HG03108 (cell line): ENCODE results near the gene VEGFB.
"Not testable (repeated sequence)": the region's sequence is repeated elsewhere in the genome, so short reads cannot be mapped to it uniquely, and the experiment has no call there.

Source experiments
- ATAC-seq: cut with Tn5 transposase; IDR thresholded peaks from one replicate; pipeline ENCODE4 v1.9.1; 2021; ENCODE audit warnings: moderate library complexity; ENCODE audit not compliant: unreplicated experiment

Gene VEGFB

DNA sequence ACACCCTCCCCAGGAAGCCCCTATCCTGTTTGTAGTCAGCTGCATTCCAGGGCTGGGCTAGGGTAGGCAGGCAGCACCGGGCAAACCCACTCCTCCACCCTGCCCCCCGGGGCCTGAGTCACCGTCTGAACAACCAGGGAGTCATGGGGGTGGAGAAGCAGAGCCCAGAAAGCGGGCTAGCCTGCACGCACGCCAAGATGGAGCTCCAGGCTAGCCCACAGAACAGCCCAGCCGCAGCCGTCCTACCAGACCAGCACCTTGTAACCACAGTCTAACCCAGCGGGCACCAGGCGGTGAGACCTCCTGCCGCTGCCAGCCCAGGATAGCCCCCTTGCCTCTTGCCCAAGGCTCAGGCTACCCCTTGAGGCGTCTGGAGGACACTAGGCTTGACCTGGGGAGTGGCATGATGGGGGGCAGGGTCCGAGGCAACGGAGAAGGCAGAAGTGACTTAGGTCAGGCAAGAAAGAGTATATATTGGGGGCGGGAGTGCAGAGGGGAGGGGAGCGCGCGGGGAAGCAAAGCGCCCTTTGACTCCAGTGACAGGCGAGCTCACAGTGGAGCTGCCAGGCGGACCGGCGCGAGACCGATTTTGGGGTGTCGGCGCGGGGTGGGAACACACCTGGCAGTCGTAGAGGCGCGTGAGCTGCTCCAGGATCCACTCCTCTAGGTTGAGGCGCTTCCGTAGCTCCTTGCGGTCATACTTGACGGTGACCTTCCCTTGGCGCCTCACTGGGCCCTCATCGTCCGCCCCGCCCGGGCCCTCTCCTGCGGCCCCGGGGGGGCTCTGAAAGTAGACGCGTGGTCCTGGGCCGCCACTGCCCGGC, 11.6 kb downstream of the VEGFB start:
- ATAC-seq: no peak

DNA sequence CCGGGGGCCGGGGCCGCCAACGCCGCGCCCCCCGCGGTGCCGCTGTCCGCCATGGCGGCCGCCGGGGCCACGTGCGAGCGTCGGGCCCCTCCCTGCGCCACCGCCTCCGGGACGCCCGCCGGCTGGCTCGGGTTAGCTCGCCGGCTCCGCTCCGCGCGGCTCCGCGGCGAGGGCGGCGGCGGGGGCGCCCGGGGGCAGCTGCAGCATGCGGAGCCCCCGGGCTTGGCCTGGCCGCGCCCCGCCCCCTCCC, 12.2 kb downstream of the VEGFB start:
- ATAC-seq: not testable (repeated sequence)

DNA sequence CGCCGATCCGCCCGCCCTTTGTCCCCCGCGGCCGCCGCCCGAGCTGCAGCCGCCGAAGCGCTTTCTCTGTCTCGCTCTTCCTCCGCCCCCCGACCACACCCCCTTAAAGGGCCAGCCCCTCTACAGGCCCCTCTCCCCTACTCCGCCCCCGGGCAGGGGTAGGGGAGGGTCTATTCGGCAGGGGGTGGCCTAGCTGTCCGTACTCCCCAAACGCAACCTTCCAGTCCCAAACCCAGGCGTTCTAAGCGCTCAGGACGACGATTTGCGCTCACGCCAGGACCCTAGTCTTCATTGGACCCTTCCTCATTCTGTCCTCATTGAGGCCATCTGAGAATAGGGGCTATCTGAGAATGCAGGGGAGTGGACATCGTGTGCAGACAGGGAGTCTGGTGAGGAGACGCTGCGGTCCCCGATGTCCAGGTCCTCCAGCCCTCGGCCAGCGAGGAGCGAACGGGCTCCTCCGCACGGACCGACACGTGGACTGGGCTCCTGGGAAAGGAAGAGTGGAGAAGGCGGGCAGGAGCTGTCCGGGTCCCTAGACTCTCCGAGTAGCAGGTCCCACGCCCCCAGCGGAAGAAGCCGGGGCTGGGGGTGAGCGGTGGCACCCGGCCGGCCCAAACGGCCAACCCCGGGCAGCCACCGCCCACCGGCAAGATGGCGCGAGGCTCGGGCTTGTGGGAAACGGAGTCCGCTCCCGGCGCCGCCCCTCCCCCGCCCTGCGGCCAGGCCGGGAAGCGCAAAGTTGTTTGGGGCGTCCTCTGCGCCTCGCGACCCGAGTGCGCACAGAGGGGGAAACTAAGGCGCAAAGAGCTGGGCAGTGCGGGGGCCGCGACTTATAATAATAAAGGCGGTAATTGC, 12.7 kb downstream of the VEGFB start, which contains the start of gene PPP1R14B:
PPP1R14B (minus strand) TSS at position 73 of the 858 bp plus-strand sequence. CDS start 270 bp downstream, outside the sequence.
- no peak for ATAC-seq

DNA sequence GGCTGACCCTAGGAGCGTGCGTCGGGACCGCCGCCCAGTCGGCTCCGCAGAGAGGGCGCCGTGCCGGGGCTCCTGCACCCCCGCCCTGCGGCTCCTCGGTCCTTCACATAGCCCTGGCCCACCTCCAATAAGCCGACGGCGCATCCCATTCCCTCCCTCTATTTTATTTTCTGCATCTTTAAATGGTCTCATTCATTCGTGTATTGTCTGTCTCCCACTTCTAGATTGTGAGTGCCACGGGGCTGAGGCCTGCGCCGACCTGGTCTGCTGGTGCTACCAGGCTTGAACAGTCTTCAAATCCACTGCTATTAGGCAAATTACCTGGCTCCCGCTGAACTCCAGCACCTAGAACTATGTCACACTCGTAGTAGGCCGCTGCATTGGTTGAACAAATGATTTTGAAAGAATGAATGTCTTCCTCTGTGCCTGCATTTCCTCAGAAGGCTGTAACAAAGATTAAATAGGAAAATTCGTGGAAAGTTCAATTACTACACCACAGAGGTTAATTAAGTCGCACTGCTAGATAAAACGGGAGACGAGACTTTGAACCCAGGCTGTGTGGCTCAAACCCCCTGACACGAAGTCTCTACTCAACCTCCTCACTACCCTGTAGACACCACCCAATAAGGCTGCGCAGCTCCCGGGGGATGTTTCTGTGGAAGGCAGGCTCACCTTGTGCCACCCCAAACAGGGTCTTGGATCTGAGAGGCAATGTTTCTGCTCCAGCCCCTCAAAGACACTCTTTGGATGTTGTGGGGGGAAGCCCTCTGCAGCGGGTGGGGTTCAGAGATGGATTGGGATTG, 13.5 kb downstream of the VEGFB start:
- no peak for ATAC-seq

DNA sequence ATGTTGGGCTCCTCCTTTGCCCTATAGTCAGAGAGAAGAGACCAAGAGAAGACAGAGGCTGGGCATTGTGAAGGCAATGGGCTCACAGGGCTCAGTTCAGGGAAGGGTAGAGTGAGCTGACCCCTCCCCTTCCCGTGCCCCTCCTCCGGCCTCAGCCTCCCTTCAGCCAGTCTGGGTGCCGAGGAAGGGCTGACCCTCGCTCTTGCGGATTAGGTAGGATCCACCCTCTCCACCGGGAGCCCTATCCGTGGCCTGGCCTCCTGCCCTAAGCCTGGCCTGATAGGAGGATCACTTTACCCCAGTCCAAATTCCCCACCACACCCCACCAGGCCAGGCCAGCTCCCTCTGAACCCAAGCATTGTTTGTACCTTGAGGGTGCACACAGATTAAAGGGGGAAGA, 14.2 kb downstream of the VEGFB start:
- ATAC-seq: no peak

DNA sequence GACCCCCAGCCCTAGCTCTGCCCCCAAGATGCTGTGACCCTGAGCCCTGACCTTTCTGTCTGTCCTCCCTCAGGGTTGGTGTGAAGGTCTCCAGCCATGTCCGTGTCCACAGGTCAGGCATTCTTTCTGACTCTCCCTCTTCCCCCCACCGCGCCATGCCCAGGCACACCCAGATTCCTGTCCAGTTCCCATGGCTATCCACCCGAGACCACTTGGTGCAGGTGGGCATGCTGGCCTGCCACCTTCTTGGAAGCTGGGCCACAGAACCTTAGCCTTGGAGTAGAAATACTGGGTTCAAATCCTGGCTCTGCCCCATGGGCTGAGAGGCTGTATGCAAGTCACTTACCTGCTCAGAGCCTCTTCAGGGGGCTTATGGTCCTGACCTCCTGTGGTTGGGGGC, 14.7 kb downstream of the VEGFB start:
- ATAC-seq: no peak

DNA sequence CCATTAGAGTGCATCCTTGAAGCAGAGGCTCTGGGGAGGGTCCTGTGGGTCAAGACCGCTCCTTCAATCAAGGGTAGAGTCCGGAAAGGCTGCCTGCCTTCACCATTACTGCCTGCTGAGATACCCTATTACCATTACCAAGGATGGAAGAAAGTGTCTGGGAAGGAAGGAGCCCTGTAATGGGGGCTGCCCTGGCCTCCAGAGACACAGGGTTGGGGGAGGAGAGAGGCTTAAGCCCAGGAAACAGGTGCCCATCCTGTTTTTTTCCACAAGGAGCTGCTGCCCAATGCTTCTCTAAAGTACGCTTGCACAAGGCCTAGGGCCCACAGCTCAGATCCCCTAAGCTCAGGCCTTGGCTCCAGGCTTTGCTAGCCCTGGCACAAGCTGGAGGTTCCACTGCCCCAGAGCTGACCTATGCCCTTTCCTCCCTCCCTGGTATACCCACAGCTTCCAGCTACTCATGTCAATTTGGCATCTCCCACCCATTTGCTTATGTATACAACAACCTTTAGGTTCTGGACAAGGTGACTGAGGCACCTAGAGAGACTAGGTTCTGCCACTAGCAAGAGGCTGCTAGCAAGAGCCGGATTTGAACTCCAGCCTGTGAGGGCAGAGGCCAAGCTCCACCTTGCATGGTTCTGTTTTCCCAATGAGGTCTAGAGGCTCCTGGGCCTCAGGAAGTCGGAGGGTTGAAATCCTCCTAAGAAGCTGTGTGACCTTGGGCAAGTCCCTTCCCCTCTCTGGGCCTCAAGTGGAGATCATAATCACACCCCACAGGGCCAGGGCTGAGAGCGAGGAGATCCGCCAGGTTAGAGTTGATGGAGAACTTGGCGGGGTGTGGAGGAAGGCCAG, 15.4 kb downstream of the VEGFB start:
- no peak for ATAC-seq

DNA sequence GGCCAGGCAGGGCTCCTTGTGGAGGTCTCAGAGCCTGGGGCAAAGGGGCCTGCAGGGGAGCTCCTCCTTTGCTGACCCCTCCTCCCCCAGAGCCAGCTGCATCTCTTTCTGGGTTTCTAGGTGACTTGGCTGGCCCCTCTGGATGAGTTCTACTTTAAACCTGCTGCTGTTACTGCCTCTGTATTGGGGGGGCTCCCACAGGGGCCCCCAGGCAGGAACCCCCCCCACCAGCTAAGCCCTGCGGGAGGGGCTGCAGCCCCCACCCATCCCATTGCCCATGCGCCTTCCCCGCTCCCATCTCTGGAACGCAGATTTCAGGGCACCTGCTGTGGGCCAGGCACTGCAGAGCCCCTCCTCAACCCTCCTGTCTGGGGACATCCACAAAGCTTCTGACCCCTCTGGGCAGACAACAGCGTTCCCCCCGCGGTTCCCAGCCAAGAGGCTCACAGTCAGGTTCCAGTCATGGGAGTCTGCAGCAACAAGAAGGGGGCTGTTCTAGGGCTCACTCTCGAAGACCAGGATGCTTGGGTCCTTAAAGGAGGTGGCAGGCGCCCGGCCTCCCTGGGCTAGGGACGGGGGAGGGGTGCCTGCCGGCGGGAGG, 16.1 kb downstream of the VEGFB start:
- no peak for ATAC-seq

DNA sequence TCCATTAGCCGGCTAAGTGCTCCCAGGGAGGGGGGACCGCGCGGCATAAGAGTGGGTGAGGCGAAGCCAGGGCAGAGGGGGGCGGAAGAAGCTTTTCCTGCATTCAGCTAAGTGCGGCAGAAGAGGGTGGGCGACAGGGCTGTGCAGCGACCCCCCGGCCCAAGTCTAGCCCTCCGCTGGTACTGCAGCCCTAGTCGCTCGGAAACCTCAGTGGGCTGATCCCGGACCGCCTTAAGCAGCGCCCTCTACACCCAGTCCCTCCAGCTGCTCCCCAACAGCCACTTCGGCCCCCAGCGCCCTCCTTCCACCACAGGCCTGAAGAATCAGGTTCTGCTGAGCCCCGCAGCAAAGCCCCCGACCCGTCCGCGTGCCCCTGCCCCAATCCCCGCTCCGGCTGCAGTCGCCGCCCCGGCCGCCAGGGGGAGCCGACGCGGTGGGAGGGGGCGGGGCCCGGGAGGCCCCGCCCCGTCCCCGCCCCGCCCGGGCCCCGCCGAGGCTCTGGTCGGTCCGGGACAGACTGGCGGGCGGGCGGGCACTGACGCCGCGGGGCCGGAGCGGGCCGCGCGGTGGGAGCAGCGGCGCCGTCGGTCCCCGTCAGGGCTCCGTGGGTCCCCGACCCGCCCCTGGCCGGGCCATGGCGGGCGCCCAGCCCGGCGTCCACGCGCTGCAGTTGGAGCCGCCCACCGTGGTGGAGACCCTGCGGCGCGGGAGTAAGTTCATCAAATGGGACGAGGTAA, 16.8 kb downstream of the VEGFB start, which contains the start of gene PLCB3:
PLCB3 (plus strand) TSS at position 515 of the 737 bp plus-strand sequence; CDS start at position 635, 120 bp downstream.
- ATAC-seq: peak; percentile 33

DNA sequence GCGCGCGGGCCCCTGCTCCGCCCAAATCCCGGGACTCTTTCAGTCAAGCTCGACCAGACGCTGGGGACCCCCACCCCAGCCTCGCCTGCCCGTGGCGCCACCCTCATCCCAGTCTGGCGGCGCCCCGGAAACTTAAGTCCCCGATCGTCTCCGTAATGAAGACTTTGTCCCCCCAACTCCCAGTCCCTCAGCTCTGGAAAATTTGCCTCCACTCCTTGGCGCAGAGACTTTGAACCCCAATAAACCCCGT, 17.3 kb downstream of the VEGFB start:
- no peak for ATAC-seq

DNA sequence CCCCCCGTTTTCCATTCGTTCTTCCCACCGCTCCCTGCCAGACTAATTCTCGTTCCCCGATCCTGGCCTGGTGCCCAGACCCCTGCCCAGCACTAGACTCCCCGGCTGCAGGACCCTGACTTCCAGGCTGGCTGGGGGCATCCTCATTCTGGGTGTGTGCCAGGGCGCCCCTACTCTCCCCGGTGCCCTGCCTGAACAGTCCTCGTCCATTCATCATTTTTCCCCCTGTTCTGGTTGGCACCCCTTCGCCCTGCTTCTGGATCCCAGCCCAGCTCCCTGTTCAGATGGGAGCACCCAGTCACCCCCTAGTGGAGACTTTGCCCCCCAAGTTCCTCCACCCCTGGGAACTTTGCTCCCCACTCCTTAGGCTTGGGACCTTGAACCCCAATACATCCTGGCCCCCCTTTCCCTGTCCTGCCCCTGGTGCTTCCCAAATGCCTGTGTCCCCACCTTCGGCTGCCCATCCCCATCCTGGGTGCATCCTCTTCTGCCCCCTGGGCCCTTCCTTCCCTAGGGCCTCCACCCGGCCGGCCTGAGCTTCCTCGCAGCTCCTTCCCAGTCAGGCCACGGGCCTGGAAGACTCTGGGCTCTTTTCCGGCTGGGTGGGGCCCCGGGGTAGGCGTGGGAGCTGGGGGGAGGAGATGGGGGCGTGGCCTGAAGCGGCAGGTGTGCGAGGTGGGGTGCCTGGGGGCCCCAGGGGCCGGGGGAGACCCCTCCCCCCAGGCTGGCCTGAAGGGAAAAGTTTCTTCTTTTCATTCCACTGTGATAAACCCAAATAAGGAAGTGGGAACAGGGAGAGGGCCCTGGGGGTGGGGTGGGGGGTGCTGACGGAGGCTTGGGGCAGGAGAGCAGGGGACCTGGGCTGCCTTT, 17.9 kb downstream of the VEGFB start:
- ATAC-seq: no peak

DNA sequence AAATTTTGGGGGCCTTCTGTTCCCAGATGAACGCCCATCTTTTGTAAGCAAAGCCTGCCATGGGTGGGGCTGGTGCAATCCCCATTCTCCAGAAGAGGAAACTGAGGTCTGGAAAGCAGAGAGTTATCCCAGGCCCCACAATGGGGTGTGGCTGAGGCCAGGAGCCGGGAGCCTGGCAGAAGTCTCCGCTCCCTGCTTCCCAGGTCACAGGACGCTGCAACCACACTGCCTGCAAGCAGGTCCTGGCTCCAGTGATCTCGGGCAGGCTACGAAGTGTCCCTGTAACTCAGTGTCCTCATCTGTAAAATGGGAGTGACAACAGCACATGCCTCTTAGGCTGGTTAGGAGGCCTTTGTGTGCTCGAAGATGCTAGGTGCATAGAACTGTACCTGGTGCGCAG, 18.7 kb downstream of the VEGFB start:
- no peak for ATAC-seq

DNA sequence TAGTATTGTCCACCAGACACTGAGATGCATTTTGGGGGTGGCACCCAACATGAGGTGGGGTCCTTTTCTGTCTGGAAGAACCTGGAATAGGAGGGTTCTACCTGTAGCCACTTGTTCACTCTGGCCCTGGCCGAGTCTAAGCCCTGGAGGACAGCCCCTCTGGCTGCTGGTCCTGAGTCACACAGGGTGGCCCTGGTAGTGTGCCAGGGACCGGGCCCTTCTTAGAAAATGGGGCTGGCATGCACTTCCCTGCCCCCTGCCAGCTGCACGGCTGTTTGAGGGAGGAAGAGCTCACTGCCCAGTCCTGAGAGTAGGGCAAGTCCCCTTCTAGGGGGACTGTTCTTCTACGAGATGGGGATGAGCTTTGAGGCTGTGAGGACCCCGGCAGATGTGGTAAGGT, 19.1 kb downstream of the VEGFB start:
- ATAC-seq: no peak

DNA sequence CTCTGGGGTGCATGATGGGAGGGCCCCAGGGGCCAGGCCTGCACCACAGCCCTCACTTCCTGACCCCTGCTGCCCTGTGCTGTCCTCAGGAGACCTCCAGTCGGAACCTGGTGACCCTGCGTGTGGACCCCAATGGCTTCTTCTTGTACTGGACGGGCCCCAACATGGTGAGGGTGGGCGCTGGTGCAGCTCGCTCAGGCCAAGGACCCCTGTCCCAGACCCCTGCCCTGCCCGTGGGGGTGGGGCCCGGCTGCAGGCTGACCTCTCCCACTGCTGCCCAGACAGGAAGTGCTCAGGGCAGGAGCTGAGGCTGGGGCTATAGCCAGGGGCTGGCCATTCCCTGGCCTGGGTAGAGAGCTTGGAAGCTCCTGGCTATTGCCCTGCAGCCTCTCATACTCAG, 19.9 kb downstream of the VEGFB start:
- no peak for ATAC-seq

DNA sequence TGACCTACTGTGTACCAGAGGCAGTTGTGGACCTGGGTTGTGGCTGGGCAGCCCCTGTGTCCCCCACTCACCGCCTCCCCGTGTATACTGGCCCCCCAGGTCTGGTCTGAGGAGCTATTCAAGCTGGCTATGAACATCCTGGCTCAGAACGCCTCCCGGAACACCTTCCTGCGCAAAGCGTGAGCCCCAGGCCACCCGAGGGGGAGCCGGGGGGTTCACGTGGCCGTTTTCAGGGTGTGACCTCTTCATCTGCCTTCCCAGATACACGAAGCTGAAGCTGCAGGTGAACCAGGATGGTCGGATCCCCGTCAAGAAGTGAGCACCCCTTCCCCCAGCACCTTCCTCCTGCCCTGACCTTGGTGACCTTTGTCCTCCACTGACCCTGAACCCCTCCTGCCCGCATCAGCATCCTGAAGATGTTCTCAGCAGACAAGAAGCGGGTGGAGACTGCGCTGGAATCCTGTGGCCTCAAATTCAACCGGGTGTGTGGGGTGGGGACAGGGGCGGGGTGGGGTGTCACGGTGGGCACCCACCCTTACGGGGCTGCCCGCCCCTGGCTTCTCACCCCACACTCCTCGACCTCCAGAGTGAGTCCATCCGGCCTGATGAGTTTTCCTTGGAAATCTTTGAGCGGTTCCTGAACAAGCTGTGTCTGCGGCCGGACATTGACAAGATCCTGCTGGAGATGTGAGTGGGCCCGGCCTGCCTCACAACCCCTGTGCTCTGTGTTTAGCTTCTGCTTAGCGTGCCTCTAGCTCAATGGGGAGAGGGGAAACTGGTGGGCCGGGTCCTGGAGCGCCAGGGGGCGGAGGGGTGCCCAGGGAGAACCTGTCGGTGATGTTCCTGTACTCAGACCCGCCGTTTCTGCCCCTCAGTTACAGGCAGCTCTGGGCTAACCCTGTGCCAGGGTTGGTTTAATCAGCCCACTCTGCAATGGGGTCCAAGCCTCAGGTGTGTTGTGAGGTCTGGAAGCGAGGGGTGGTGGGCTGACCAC, 21.0 kb downstream of the VEGFB start:
- ATAC-seq: no peak

DNA sequence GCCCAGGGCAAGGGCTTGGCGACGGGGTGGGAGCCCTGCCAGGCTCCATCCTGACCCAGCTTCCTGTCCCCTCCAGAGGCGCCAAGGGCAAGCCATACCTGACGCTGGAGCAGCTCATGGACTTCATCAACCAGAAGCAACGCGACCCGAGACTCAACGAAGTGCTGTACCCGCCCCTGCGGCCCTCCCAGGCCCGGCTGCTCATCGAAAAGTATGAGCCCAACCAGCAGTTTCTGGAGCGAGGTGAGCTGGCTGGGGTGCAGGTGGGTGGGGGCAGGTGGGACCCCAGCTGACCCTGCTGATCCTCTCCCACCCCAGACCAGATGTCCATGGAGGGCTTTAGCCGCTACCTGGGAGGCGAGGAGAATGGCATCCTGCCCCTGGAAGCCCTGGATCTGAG, 21.9 kb downstream of the VEGFB start:
- no peak for ATAC-seq

DNA sequence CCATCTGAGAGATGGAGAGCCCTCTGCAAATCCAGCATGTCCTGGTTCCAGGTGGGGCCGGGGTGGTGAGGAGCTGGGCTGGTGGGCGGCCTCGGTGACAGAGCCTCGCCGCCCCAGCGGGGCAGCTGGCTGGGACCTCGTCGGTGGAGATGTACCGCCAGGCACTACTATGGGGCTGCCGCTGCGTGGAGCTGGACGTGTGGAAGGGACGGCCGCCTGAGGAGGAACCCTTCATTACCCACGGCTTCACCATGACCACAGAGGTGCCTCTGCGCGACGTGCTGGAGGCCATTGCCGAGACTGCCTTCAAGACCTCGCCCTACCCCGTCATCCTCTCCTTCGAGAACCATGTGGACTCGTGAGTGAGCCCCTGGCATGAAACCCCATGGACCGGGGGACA, 24.0 kb downstream of the VEGFB start:
- no peak for ATAC-seq
